GM11168 (cell line): Measurements from ENCODE around the gene ZBP1.

ENCODE experiments used
- in situ Hi-C: fragments of 300-500 bp; cut with MboI; formaldehyde crosslinking; loops from one replicate; pipeline ENCODE4 v1.12.0; 2022; ENCODE audit warnings: low sequenced_read_pairs; ENCODE audit not compliant: unreplicated experiment

Gene ZBP1

DNA sequence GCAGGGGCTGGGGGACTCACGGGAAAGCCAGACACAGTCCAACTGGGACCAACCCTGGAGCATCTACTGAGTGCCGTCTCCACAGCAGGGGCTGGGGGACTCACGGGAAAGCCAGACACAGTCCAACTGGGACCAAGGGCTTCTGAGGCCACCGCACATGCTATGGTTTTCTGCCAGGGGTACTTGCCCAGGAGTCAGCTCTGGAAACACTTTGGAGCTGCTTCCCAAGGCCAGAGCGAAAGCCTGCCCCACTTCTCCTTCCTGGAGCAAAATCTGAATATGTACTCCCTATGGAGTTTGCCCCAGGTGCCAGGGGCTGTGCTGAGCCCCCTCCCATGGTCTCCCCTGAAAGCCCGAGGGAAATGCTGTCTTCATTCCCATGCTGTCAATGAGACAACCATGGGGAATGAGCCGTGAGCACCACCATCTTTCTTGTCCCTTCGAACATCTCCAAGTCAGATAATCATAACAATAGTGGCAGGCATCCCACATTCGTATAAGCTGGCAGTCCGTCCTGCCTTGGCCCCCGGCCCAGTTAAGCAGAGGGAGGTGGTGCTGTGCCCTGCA, 40.8 kb downstream of the ZBP1 start:
- in situ Hi-C loops, result no loop called here

DNA sequence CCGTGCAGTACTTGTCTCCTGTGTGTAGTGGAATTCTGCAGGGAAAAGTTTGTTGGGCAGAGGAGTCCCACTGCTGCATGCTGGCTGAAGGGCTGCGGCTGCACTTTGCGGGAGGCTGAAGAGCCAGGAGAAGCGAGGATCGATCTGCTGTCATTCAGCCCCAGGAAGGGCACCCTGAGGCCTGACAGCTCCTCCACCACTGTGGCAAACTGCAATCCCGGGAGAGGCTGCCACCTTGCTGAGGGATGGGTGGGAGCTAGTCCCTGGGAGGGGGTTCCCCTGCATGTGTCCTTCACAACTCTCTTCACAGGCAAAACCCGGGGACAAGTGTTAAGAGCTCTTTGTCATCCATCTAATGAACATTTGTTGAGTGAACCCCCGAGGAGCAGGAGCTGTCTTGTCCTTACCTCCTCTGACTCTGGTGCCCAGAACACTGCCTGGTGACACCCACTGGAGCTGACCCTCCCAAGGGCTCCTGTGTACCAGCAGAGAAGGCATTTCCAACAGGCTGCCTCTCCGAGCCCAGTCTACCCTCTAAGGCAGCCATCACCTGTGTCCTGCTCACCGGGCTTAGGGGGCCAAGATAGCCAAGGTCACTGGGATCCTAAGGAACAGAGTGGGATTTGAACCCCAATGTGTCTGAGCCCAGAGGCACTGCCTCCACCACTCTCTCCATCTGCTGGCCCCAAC, 41.6 kb downstream of the ZBP1 start:
- in situ Hi-C loops, result no loop called here

DNA sequence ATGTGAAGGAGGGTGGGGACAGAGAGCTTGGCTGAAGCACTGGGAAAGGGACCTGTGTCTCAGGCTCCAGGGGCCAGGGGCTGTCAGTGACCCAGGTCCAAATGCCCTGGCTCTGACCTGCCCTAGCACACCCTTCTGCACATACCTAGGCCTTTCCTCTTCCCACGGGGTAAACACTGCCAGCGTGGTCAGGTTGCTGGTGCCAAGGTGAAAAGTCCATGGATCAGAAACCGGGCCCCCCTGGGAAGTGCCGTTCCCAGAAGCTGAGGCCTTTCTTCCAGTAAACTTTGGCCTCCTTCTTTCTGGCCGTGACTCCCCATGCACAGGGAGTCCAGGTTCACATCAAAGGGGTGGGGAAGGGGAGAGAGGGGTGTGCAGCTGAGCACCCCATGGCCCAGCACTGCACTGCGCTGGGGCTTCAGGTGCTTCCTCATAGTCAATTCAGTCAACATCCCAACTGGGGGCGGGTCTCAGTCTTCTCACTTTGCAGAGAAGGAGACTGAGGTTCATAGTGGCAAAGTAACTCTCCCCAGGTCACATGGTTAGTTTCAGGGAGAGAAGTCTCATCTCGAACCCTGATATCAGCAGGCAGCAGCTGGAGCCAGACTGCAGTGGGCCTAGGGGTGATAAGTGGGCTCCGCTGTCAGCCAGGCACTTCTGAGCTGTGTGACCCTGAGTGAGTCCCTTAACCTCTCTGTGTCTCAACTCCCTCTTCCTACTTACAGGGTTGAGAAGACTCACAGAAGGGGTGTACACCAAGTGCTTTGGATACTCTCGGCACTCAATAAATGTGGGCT, 42.3 kb downstream of the ZBP1 start:
- in situ Hi-C loops, result no loop called here

DNA sequence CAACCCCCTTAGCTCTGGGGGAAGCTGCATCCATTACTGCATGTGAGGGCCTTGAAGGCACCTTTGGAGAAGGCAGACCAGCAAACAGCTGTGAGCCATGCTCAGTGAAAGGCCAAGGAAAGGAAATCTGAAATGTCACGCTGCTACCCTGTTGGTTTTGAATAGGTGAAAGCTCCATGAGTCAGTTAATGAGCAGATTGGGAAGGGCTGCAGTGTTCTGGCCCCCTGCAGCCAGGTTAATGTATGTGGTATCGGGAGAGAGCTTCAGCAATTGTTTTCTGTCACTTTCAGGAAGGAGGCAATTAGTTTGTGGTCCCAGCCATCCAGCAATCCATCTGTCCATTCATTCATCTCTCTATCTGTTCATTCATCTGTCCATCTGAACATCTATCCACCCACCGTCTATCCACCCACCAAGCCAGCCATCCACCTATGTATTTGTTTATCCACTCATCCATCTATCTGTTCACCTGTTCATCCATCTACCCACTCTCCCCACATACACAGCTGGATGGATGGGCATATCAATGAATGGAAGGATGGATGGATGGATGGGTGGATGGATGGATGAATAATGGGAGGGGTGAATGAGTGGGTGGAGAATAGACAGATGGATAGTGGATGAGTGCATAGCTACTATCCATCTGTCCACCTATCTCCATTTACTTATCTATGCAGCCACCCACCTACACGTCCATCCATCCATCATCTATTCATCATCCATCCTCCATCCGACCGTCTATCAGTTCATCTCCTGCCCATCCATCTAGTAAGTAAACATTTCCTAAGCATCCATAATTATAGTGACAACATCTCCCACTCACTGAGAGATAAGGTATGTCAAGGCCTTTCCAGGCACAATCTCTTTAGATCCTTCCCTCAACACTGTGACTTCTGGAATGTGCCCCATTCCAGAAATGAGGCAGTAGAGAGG, 43.3 kb downstream of the ZBP1 start:
- in situ Hi-C loops, result no loop called here

DNA sequence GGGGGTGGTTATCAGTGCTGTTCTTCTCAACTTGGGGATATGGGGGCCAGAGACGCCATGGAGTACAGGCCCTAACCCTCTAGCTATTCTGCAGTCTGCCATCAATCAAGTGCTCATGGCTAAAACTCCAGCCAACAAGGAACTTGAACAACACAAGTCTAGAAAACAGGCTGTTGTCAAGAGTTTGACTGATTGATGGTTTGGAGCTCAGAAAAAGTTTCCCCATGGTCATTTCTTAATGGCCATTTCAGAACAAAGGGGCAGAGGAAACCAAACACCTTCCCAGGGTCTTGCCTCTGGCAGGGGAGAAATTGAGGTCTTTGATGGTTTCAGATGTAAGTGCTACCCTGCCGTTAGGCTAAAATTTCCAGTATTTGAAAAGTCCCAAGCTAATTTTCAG, 44.2 kb downstream of the ZBP1 start:
- in situ Hi-C loops, result no loop called here

DNA sequence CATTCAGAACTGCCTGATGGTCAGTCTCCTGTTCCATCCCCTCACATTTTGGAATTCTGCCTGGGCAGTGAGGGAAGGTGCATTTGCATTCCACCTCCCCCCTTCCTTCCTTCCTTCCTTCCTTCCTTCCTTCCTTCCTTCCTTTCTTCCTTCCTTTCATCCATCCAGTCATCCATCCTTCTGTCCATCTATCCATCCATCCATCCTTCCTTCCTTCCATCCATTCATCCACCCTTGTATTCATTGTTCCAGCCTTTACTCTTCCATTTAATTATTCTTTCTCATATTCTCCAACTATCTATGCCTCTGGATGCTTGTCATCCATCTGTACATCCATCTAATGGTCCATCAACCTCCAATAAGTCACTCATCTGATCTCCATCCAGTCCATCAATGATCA, 45.3 kb downstream of the ZBP1 start:
- in situ Hi-C loops, result no loop called here

DNA sequence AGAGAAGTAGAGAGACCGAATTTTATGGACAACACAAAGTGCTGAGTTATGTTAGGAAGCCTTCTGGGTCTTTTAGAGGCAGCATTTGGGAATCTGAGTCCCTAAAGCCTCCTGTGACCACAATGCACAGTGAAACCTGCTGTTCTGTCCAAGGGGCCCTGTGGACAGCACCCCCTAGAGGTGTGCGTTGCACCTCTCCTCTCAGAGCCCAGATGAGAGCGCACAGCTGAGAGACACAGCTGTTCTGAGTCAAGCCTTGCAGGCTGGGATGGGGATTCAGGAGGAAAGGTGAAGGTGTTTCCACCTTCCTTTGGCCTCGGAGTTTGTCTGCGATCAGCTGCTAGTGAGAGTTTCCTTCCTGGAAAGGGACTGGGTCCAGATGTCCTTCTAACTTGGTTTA, 46.3 kb downstream of the ZBP1 start:
- in situ Hi-C loops, result no loop called here

DNA sequence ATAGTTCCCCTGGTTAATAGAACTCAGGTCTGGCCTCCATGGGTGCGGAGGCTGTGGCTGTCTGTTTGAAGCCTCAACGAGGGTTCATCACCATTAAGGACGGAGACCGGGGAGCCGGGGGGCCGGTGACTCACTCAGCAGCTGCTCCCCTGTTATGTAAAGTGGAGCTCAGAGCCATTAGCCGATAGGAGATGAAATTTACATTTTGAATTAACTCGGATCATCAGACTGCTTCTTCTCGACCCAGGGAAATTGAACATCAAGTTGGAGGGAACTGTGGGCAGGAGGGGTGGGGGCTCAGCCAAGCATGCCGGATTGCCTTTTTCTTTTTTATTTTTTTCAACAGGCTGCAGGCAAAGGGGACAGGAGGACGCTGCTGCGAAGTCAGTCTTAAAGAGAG, 47.0 kb downstream of the ZBP1 start:
- in situ Hi-C loops, result no loop called here

DNA sequence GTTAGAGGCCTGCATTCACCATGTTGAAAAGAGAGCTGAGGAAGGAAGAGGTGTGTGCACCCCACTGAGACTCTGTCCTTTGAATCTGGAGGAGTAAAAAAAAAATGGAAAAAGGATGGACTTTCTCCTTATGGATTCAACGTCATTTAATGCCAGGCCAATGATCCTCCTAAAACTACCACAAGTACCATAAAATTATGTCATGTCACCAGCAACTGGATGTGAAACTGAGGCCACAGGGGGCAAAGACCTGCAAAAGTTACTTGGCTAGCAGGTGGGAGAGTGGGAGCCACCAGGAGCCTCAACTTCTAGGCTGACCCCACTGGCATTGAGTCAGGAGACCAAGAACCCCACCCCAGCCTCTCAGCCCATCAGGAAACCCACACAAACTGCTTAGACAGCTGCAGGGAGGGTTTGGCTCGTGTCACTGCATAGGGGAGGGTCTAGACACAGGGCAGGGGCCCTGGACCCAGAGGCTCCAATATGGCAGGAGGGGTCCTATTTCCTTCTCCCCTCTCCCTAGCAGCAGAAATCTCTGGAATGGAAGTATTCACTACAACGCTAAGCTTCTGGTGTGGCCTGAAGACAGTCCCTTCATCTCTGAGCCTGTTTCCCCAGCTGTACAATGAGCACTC, 48.3 kb downstream of the ZBP1 start:
- in situ Hi-C loops, result no loop called here

DNA sequence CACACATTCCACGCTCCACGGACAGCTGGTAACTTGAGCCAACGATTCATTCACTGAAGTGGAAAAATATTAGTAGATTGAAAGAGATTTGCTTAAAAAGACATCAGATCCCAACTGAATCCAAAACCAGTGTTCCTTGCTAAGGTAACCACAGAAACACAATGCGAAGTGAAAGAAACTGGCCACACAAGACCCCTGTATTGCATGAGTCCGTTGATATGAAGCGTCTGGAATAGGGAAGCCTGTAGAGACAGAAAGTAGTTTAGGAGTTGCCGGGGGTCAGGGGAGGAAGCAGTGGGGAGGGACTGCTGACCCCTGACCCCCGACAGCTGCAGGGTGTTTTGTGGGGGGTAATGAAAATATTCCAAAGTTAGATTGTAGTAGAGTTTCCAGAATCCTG, 49.3 kb downstream of the ZBP1 start:
- in situ Hi-C loops, result no loop called here

DNA sequence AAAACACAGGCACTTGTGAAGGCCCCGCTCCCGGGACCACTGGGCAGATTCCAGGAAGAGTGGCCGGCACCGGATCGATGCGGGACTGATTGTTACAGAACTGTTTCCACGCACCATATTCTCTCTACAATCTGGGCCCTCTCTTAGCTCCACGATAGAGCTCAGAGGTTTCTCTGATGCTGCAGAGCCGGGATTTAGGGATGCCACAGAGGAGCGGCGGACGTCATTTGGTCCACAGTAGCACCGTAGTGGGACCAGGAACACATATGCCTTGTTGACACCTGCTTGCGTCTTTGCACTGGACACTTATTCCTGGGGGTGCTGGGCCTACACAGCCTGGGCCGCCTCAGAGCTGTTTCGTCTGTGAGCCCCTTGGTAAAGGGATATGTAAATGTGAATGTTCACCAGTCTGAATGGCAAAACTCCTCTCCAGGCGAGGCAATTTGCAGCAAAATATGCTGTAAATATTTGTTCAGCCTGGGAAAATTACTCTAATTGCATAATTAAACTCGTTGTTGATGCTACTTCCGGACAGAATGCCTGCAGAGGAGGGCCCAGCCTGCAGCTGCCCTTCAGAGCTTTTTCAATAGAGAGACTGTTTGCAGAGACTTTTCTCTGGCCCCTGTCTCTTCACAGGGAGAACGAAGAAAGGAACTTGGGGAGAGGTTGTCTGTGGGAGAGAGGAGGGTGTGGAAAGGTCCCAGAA, 49.9 kb downstream of the ZBP1 start:
- in situ Hi-C loops, result no loop called here

DNA sequence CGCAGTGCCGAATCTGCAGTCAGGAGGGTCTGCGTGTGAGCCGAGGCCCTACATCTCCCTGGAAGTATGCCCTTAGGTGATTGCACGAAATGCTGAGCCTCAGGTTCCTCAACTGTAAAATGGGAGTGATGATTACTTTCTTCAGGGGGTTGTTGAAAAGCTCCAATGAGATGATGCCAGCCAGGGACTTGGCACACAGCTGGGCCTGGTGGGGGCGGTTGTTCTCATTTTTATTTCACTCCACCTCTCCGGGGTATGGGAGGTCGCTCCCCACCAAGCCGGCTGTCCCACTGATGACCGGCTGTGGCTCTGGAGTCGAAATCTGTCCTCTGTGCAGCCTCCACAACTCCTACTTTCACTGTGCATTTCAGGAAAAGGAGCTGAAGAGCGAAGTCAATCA, 51.3 kb downstream of the ZBP1 start:
- in situ Hi-C loops, result no loop called here

DNA sequence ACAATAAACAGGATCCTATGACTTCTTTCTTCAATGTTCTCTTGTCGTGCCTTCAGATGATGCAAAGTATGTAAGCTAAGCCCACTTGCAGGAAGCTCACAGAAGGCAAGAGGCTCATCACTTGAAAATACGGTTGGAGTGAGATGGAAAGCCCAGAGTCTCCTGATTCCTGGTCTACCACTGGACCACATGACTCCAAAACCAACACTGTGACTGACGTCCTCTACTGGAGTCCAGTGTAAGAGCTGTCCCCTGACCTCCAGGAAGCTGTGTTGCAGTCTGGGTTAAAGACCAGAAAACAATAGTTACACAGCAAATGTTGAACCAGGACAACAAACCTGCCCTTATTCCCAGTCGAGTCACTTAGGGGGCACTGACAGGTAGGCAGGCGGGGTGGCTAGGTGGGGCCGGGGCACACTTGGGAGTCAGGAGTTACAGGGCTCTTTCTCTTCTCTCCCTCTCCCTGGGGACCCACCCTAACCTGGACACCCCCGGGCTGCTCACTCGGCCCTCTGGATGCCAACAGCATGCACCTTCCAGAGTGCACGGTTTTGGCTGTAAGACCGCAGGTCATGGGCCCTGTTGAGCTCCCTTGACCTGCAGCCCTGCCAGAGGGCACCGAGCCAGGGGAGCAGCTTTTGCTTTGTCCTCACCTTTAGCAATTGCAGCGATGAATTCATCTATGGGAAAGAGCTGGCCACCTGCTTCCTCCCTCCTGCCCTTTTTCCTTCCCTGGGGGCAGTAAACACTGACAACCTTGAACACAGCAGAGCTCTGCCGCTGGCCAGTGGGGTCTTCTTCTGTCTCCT, 51.9 kb downstream of the ZBP1 start:
- in situ Hi-C loops, result no loop called here

DNA sequence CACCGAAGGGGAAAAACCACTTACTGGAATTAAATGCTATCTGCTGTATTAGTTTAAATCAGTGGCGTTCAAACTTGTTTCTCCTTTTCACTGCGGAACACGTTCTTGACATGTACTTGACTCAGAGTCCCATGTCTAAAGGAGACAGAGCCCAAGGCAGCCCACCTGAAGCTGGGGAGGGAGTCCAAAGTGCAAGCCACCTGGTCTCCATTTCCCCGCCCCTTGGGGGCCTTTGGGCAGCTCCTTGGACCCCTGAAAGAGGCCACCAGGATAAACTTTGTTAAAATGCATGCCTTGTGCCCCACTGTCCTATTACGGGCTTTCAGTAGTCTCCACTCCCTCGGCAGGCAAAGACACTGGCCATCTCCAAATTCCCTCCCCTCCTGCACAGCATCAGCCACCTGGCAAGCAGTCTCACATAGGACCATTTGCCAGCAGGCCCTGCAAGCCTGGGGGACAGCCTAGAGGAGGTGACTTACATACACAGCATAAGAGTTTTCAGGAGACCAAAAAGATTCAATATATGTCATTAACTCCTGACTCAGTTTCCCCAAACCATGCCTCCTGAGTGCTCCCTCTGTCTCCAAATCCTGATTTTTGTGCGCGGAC, 52.7 kb downstream of the ZBP1 start:
- in situ Hi-C loops, result no loop called here

DNA sequence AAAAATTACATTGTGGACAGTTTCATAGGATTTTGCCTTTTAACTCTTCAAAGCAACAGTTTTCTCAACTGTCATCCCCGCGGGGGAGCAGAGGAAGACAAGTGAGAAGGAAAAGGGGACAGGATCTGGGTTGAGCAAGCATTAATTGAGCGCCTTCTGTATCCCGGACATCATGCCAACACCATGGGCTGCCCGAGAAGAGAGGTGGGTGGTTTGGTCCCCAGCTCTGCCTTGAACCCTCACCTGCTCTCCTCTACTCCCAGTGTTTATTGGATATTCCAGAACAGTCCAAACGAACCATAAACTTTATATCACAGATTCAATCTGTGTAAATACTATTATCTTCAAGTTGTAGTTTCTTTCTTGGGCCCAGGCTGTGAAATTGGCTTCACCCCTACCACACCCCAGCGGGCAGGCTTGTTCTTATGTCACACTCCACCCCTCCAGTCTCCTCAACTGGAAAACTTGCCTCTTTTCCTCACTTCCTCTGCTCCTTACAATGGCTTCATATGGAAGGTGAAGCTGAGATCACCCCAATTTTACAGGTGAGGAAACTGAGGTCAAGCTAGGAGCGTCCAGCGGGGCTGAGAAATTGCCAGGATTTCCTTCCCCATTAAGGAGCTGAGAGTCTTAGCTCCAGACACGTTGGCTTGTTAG, 53.3 kb downstream of the ZBP1 start:
- in situ Hi-C loops, result no loop called here

DNA sequence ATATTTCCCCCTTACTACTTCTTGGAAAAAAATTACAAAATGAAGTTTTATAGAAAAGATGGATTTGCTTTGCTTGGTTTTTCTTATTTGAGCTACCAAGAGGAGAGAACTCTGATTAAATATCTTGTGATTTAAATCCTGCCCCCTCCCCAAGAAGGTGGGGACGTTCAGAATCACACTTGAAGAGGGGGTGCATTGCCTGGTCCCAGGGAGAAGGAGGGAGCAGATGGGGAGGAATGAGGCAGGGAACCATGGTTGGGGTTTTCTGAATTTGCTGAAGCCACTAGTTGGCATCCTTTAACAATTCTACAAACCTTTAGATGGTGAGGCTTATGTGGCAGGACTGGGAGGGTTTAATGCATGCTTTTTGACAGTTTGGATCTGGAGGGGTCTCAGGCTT, 53.8 kb downstream of the ZBP1 start:
- in situ Hi-C loops, result no loop called here

DNA sequence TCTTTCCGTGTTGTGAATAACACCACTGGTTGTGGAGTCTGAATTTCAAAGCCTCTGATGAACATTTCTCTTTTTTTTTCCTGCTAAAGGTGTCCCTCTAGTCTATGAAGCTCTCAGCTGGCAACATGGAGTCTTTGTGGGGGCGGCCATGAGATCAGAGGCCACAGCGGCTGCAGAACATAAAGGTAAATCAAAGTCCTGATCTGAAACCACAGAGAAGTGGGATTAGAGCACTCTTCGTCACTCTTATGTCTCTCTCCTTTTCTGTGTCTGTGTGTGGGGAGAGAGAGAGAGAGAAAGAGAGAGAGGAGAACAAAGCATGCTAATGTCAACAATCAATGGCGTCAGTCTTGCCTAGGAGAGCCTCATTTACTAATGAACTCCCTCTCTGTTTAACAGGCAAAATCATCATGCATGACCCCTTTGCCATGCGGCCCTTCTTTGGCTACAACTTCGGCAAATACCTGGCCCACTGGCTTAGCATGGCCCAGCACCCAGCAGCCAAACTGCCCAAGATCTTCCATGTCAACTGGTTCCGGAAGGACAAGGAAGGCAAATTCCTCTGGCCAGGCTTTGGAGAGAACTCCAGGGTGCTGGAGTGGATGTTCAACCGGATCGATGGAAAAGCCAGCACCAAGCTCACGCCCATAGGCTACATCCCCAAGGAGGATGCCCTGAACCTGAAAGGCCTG, 55.1 kb downstream of the ZBP1 start:
- in situ Hi-C loops, result no loop called here
